K562 (cell line): ENCODE measurements around the gene DYTN.

Experiments
- KAT2B ChIP-seq: IDR thresholded peaks from one replicate; pipeline ENCODE4 v1.6.1; 2012; ENCODE audit warnings: low read depth, mild to moderate bottlenecking, control low read depth, inconsistent platforms, low read length, moderate library complexity
- SMARCA4 ChIP-seq: fragments of 450-650 bp; IDR thresholded peaks from 2 replicates; pipeline ENCODE4 v1.6.1; 2016
- TF ChIP-seq, protein P1 (sequence below): sonication (generic); formaldehyde crosslinking; IDR thresholded peaks from 2 replicates; pipeline ENCODE4 v1.8.0; 2022; ENCODE audit warnings: mild to moderate bottlenecking, missing genetic modification reagents

DNA sequence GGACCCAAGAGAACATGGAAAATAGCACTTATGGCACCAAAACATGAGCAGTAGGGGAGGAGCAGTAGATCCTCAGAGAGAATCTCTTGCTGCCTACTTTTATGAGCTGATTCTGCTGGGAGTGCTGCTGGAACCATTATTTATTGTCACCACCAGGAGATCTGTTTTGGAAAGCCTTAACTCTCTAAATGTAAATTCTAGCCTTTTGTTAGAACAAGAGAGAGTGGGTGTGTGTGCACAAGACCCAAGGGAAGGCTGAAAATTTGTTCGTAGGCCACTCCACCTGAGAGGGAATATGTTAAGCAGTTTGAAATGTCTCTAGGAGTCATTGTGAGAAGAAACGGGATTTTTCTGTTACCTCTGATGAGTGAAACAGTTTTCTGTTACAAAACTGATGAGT, 92.1 kb downstream of the DYTN start:
- TF ChIP-seq, protein P1, sequence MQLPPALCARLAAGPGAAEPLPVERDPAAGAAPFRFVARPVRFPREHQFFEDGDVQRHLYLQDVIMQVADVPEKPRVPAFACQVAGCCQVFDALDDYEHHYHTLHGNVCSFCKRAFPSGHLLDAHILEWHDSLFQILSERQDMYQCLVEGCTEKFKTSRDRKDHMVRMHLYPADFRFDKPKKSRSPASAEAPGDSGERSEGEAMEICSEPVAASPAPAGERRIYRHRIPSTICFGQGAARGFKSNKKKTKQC (CRISPR knock-in tag), result no peak
- TF ChIP-seq KAT2B, result no peak
- TF ChIP-seq SMARCA4, result no peak
